HepG2 (cell line): ENCODE results near the gene HAS3. TPM values are rescaled to one million over a fixed set of nuclear protein-coding genes. Genes with fewer than 3 reads are reported as not detected.

Experiments
- ATAC-seq: fragments of 200-7000 bp; cut with Tn5 transposase; 3 replicates; pipeline ENCODE4 v1.9.1; 2020; ENCODE audit warnings: mild to moderate bottlenecking, moderate library complexity
- BruUV-seq: library from RNA; stranded (reverse); fragments of 400-500 nt; replicated peaks from 2 replicates; lab custom pipeline; 2021; lab: Mats Ljungman, UMichigan
- CTCF ChIA-PET: fragments of 300-600 bp; formaldehyde crosslinking; extraction: SDS; loops from one replicate; lab custom pipeline; 2021; ENCODE audit warnings: low total read pairs, inconsistent platforms, low intra/inter-chr PET ratio; lab: Yijun Ruan, JAX
- POLR2A ChIA-PET: fragments of 350-600 bp; sonication (Branson Sonifier 250); formaldehyde crosslinking; loops from one replicate; lab custom pipeline; 2020; ENCODE audit warnings: antibody characterized with exemption, inconsistent platforms; lab: Yijun Ruan, JAX
- DNase-seq: peaks from one replicate; pipeline ENCODE4 v3.0.0-alpha.2; 2015; ENCODE audit warnings: low spot score
- FAIRE-seq: peaks from 3 replicates; lab custom pipeline; 2011; peaks lifted over from hg19 to GRCh38; lab: Jason Lieb, UNC
- H2AFZ ChIP-seq: one replicate; pipeline ENCODE4 v1.6.1; 2011; ENCODE audit warnings: low read length, inconsistent platforms
- H3K27ac ChIP-seq: fragments of 300-600 bp; 3 replicates; pipeline ENCODE4 v1.8.0; 2011; ENCODE audit warnings: mixed run types, mild to moderate bottlenecking, mixed read lengths, low read length, inconsistent platforms; ENCODE audit not compliant: insufficient read depth; ENCODE audit errors: extremely low read length
- H3K27me3 ChIP-seq, 2 experiments: fragments of 200-600 bp in 1 of 2; 2 replicates in 1 of 2; 3 replicates in 1 of 2; pipeline versions ENCODE4 v1.6.0 to v1.8.0; 2011; ENCODE audit warnings: low read length in 2 of 2, mild to moderate bottlenecking in 2 of 2, moderate library complexity in 2 of 2, inconsistent platforms in 1 of 2; ENCODE audit not compliant: insufficient read depth in 2 of 2, control insufficient read depth in 1 of 2
- H3K36me3 ChIP-seq, 2 experiments: fragments of 200-600 bp in 1 of 2; replicated peaks in 1 of 2; 2 replicates in 1 of 2; 3 replicates in 1 of 2; pipeline versions ENCODE4 v1.5.1 to v1.8.0; 2011; ENCODE audit warnings: low read length in 2 of 2, inconsistent platforms in 1 of 2; ENCODE audit not compliant: insufficient read depth in 2 of 2, control insufficient read depth in 1 of 2
- H3K4me1 ChIP-seq: 2 replicates; pipeline ENCODE4 v1.5.1; 2012; ENCODE audit warnings: low read length, inconsistent platforms; ENCODE audit not compliant: insufficient read depth
- H3K4me2 ChIP-seq: 2 replicates; pipeline ENCODE4 v1.6.0; 2011; ENCODE audit warnings: low read depth, low read length, inconsistent platforms
- H3K4me3 ChIP-seq, 3 experiments: fragments of 200-600 bp in 1 of 3; sonication (generic), shearing (Covaris generic) in 1 of 3; replicated peaks in 1 of 3; 2 replicates each; pipeline ENCODE4 v1.5.1; 2011 to 2016; ENCODE audit warnings: low read length in 3 of 3, inconsistent platforms in 2 of 3, low read depth in 2 of 3, mild to moderate bottlenecking in 2 of 3, control low read depth in 1 of 3, mixed read lengths in 1 of 3; ENCODE audit not compliant: insufficient read depth in 1 of 3
- H3K79me2 ChIP-seq: one replicate; pipeline ENCODE4 v1.6.1; 2011; ENCODE audit warnings: low read length, inconsistent platforms; ENCODE audit not compliant: insufficient read depth
- H3K9ac ChIP-seq: 2 replicates; pipeline ENCODE4 v1.6.0; 2011; ENCODE audit warnings: mild to moderate bottlenecking, low read depth, low read length, inconsistent platforms; ENCODE audit not compliant: insufficient read depth
- H3K9me3 ChIP-seq: 2 replicates; pipeline ENCODE4 v1.5.1; 2012; ENCODE audit warnings: mild to moderate bottlenecking, low read length
- H4K20me1 ChIP-seq: 2 replicates; pipeline ENCODE4 v1.6.0; 2011; ENCODE audit warnings: inconsistent platforms, mild to moderate bottlenecking, low read length, moderate library complexity; ENCODE audit not compliant: insufficient read depth
- ADNP ChIP-seq: sonication (generic); formaldehyde crosslinking; IDR thresholded peaks from 2 replicates; pipeline ENCODE4 v1.4.0; 2020; ENCODE audit warnings: missing genetic modification reagents
- ARID2 ChIP-seq: sonication (generic); formaldehyde crosslinking; IDR thresholded peaks from 2 replicates; pipeline ENCODE4 v1.8.1; 2022; ENCODE audit warnings: mild to moderate bottlenecking, missing genetic modification reagents, borderline replicate concordance
- CBFB ChIP-seq: sonication (generic); formaldehyde crosslinking; IDR thresholded peaks from 2 replicates; pipeline ENCODE4 v1.4.0; 2020; ENCODE audit warnings: missing genetic modification reagents
- CENPX ChIP-seq: sonication (generic); formaldehyde crosslinking; IDR thresholded peaks from 2 replicates; pipeline ENCODE4 v1.9.0; 2021; ENCODE audit warnings: mild to moderate bottlenecking, missing genetic modification reagents, moderate library complexity
- GFI1 ChIP-seq: sonication (generic); formaldehyde crosslinking; IDR thresholded peaks from 2 replicates; pipeline ENCODE4 v1.5.0; 2020; ENCODE audit warnings: missing genetic modification reagents, mild to moderate bottlenecking, borderline replicate concordance
- KDM3A ChIP-seq: IDR thresholded peaks from 2 replicates; pipeline ENCODE4 v1.6.1; 2018; ENCODE audit warnings: low read depth, missing compliant biosample characterization
- MAZ ChIP-seq, 2 experiments: sonication (generic) in 1 of 2; formaldehyde crosslinking in 1 of 2; IDR thresholded peaks; 2 replicates each; pipeline versions ENCODE4 v1.5.0 to v1.6.1; 2012 to 2020; ENCODE audit warnings: low read depth in 2 of 2, mild to moderate bottlenecking in 2 of 2, borderline replicate concordance in 1 of 2, improper control_type of control experiment in 1 of 2, low read length in 1 of 2, missing genetic modification reagents in 1 of 2, moderate library complexity in 1 of 2
- POGZ ChIP-seq: sonication (generic); formaldehyde crosslinking; IDR thresholded peaks from 2 replicates; pipeline ENCODE4 v1.4.0; 2020; ENCODE audit warnings: mild to moderate bottlenecking, missing genetic modification reagents
- SALL2 ChIP-seq: sonication (generic); formaldehyde crosslinking; IDR thresholded peaks from 2 replicates; pipeline ENCODE4 v1.8.1; 2023; ENCODE audit warnings: mild to moderate bottlenecking, missing genetic modification reagents, inconsistent platforms
- SNRNP70 ChIP-seq: fragments of 200-400 bp; formaldehyde crosslinking; IDR thresholded peaks from 2 replicates; pipeline ENCODE4 v1.6.1; 2017; ENCODE audit warnings: mild to moderate bottlenecking, low read depth, low read length, moderate library complexity
- SPEN ChIP-seq: sonication (generic); formaldehyde crosslinking; IDR thresholded peaks from 2 replicates; pipeline ENCODE4 v1.5.1; 2020; ENCODE audit warnings: low read depth, mild to moderate bottlenecking, missing genetic modification reagents
- TBX2 ChIP-seq: sonication (generic); formaldehyde crosslinking; IDR thresholded peaks from 2 replicates; pipeline ENCODE4 v1.5.0; 2020; ENCODE audit warnings: missing genetic modification reagents, mild to moderate bottlenecking, borderline replicate concordance
- TSC22D2 ChIP-seq: sonication (generic); formaldehyde crosslinking; IDR thresholded peaks from 2 replicates; pipeline ENCODE4 v1.5.1; 2020; ENCODE audit warnings: missing genetic modification reagents, mild to moderate bottlenecking, borderline replicate concordance
- ZMYM3 ChIP-seq: sonication (generic); formaldehyde crosslinking; IDR thresholded peaks from 2 replicates; pipeline ENCODE4 v1.5.1; 2020; ENCODE audit warnings: mild to moderate bottlenecking, missing genetic modification reagents
- ZNF121 ChIP-seq: sonication (generic); formaldehyde crosslinking; IDR thresholded peaks from 2 replicates; pipeline ENCODE4 v1.5.0; 2020; ENCODE audit warnings: mild to moderate bottlenecking, missing genetic modification reagents
- ZNF333 ChIP-seq: sonication (generic); formaldehyde crosslinking; IDR thresholded peaks from 2 replicates; pipeline ENCODE4 v1.4.0; 2020; ENCODE audit warnings: mild to moderate bottlenecking, missing genetic modification reagents, borderline replicate concordance
- WGBS: methylation state at CpG from one replicate; pipeline ENCODE4 v1.1.6; 2017; ENCODE audit warnings: low lambda C conversion rate; 5-methylcytosine and 5-hydroxymethylcytosine counted together
- in situ Hi-C: cut with HindIII; loops from 2 replicates; pipeline ENCODE4 v1.10.0; 2017; ENCODE audit warnings: low pct_unique_long_range_greater_than_20kb; ENCODE audit not compliant: extremely low pct_ligation_motif_present
- intact Hi-C: fragments of 100-400 bp; cut with micrococcal nuclease; formaldehyde crosslinking; loops from one replicate; pipeline ENCODE4 v1.10.0; 2022; ENCODE audit not compliant: unreplicated experiment
- polyA plus RNA-seq, 8 experiments: library from polyadenylated mRNA; depleted of rRNA in 3 of 8; stranded (reverse) in 7 of 8; unstranded in 1 of 8; fragments of >200 nt; fragmentation: Illumina TruSeq in 4 of 8; extraction: Trizol in 4 of 8; gene quantifications; 2 replicates each; pipeline versions ENCODE4 v1.2.1 to v1.2.3, GENCODE V29; 2011 to 2016; ENCODE audit warnings: low read depth in 4 of 8, missing spikeins in 1 of 8, mixed read lengths in 1 of 8; ENCODE audit not compliant: insufficient read depth in 1 of 8
- total RNA-seq, 5 experiments: library from RNA; depleted of rRNA; stranded (reverse); fragments of >200 nt; fragmentation: Illumina TruSeq; extraction: Trizol; gene quantifications; 2 replicates each; pipeline ENCODE4 v1.2.3, GENCODE V29; 2016; ENCODE audit warnings: low read depth in 1 of 5
- TF ChIP-seq, protein P1 (sequence below): sonication (generic); formaldehyde crosslinking; IDR thresholded peaks from 2 replicates; pipeline ENCODE4 v1.5.1; 2020; ENCODE audit warnings: missing genetic modification reagents, mild to moderate bottlenecking, borderline replicate concordance

The HAS3 gene
- total and polyA plus RNA-seq, 2 of the 13 experiments (the other 11 are each of a cell fraction or from before 2014, with no cell fraction given), result 0.04 to 0.30 TPM

DNA sequence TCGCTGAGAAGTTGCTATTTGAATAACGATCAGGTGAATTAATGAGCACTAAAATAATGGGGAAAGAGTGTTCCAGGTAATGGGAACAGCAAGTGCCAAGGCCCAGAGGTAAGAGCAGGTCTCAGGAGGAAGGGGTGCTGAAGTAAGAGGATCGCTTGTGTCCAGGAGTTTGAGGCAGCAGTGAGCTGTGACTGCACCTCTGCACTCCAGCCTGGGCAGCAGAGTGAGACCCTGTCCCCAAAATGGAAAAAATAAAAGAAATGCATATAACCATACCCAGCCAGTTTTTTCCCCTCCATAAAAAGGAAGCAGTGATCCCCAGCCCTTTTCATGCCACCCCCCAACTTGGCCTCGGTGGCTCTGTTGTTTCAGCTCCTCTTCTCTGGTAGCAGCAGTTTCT is 16.8 kb upstream of the HAS3 start:
- FAIRE-seq, result no peak
- no peaks in the 10 kb centered on the region for H3K79me2 ChIP-seq
- peaks cover 38% of the 10 kb centered on the region for H3K4me1 ChIP-seq
- WGBS, result 68% methylated on average over 4 of the region's 4 CpGs
- peak overlapping the region; percentile 50; the same call in 1 of the 2 replicates for H3K9ac ChIP-seq
- H2AFZ ChIP-seq, result no peak overlapping the region
- no peaks in the 10 kb centered on the region; a peak in 1 of 5 replicates for H3K36me3 ChIP-seq
- no peak for DNase-seq
- no peaks in the 10 kb centered on the region for H3K9me3 ChIP-seq
- in situ Hi-C loops (no loop called here), intact Hi-C loops (no loop called here)
- no peak for ATAC-seq
- POLR2A ChIA-PET, result interaction anchor here (1.3 to 1.8 kb wide), 2 partner anchors 17 to 44 kb away, joined by 3 to 9 read pairs; partner anchors contain the start of gene HAS3
- H3K4me3 ChIP-seq, result 0 out of 6 replicates have a peak overlapping the region, but pooled peaks of 1 of the 3 experiments have one; percentile 67
- H3K27ac ChIP-seq, result no peak overlapping the region
- BruUV-seq, result no TSS peak
- H3K27me3 ChIP-seq, result no peaks in the 10 kb centered on the region
- TF ChIP-seq ZMYM3 (CRISPR knock-in tag) (peak; percentile 0; the same call in 1 of the 2 replicates), CENPX (CRISPR knock-in tag) (no peak), ADNP (CRISPR knock-in tag) (no peak), SPEN (CRISPR knock-in tag) (no peak), ZNF121 (CRISPR knock-in tag) (peak; percentile 69), POGZ (no peak)
- TF ChIP-seq, all 625 proteins: peak for 2
- H4K20me1 ChIP-seq, result no peaks in the 10 kb centered on the region
- peak overlapping the region; percentile 88 for H3K4me2 ChIP-seq
- CTCF ChIA-PET, result no interaction called here

DNA sequence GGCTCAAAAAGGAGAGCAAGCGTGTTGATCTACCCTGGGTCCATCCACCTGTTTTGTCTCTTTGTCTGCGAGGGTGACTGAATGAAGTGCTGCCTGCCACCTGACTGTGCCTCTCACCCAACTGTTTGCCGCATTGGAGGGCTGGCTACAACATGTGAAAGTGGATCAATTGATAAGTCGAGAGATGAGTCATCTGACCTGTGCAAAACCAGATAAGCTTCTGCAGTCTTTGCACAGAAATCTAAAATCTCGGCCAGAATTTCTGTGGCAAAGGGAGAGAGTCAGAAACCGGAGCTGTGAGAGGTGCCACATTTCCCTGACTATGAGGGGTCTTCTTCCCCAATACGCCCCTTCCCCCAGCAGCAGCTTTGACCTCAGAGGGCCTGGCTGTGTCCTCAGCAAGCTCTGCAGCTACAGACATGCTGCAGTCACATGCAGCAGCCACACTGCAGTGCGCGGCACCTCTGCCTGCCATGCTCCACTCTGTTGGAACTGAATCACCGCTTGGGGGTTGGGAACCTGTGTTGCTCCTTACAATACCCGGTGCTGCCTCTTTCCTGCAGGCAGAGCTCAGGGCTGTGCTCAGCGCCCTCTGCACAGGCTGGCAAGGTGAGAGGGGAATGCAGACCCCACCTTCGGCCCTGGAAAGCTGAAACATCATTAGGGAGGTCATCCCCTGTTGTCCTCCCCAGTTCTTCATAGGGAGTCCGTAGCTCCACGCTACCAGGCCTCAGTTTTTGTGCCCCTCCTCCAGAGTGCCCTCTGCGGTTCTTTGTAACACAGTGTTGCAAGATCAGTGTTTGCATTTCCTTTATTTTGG is 16.2 kb upstream of the HAS3 start:
- Histone ChIP-seq H3K79me2 (no peaks in the 10 kb centered on the region), H3K9ac (peak overlapping the region; percentile 50), H3K4me1 (peaks cover 38% of the 10 kb centered on the region), H3K4me3 (peak overlapping the region; percentile 29 to 67 (median 34)), H3K9me3 (no peaks in the 10 kb centered on the region), H3K27me3 (no peaks in the 10 kb centered on the region), H3K36me3 (no peaks in the 10 kb centered on the region; a peak in 1 of 5 replicates), H3K4me2 (peak overlapping the region; percentile 88), H2AFZ (peak overlapping the region; percentile 25), H4K20me1 (no peaks in the 10 kb centered on the region), H3K27ac (peak overlapping the region; percentile 2)
- peak; percentile 71 for FAIRE-seq
- intact Hi-C loops, result no loop called here
- ChIA-PET POLR2A (interaction anchor here (0.8 to 1.8 kb wide), 3 partner anchors 11 to 44 kb away, joined by 3 to 9 read pairs (median 3); partner anchors contain the start of gene HAS3), CTCF (no interaction called here)
- no TSS peak for BruUV-seq
- DNase-seq, result peak; percentile 72
- in situ Hi-C loops, result no loop called here
- peak; percentile 96 for ATAC-seq
- 9% methylated on average over 12 of the region's 16 CpGs for WGBS
- TF ChIP-seq TBX2 (CRISPR knock-in tag), result no peak
- no peak for TF ChIP-seq MAZ (IDR thresholded peaks at IDR 0.05; ENCODE audit: borderline replicate concordance, low read depth, low read length)
- TF ChIP-seq MAZ (CRISPR knock-in tag; IDR thresholded peaks at IDR 0.05; ENCODE audit: low read depth), result no peak
- TF ChIP-seq, protein P1, sequence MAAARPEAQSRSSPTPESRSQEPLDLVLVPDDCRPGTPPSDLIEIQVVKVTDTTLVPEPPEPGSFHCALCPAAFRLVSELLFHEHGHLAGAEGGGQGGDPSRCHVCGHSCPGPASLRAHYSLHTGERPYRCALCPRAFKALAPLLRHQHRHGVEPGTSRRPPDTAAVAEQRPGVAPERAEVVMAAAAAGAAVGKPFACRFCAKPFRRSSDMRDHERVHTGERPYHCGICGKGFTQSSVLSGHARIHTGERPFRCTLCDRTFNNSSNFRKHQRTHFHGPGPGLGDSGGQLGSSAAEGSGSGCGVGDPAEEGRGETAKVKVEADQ (CRISPR knock-in tag), result no peak
- TF ChIP-seq CBFB (CRISPR knock-in tag), result no peak
- TF ChIP-seq SNRNP70, result no peak
- TF ChIP-seq TSC22D2, result 0 out of 2 replicates have a peak, but pooled peaks have one; percentile 32
- TF ChIP-seq ARID2 (CRISPR knock-in tag), result peak; percentile 87; the same call in 1 of the 2 replicates
- TF ChIP-seq KDM3A (CRISPR knock-in tag), result no peak
- TF ChIP-seq GFI1 (CRISPR knock-in tag), result peak; percentile 61; the same call in 1 of the 2 replicates
- TF ChIP-seq SALL2 (CRISPR knock-in tag), result no peak
- no peak for TF ChIP-seq ZNF333
